Lower leg skin (tissue), 4 donors: ENCODE results near the gene TRAF3. TPM values are rescaled to one million over a fixed set of nuclear protein-coding genes. Genes with fewer than 3 reads are reported as not detected.
"Not testable (repeated sequence)": the region's sequence is repeated elsewhere in the genome, so short reads cannot be mapped to it uniquely, and the experiment has no call there.

Source experiments
- DNase-seq, 2 donors: peaks; one replicate each; pipeline ENCODE4 v3.0.0-alpha.2; 2019; ENCODE audit warnings: low spot score in 2 of 2
- H3K4me3 ChIP-seq: fragments of 200-600 bp; sonication (generic); 2 replicates; pipeline ENCODE4 v1.5.1; 2017; ENCODE audit warnings: mild to moderate bottlenecking, low read depth; ENCODE audit not compliant: poor library complexity, severe bottlenecking
- CTCF ChIP-seq, 3 donors: fragments of 450-650 bp; IDR thresholded peaks; one replicate each; pipeline ENCODE4 v1.5.1; 2016; ENCODE audit warnings: antibody characterized with exemption in 3 of 3, mild to moderate bottlenecking in 3 of 3, moderate library complexity in 2 of 3
- POLR2A ChIP-seq, 2 donors: fragments of 450-650 bp; IDR thresholded peaks; one replicate each; pipeline ENCODE4 v1.6.1; 2016 to 2017; ENCODE audit warnings: antibody characterized with exemption in 2 of 2, mild to moderate bottlenecking in 1 of 2, moderate library complexity in 1 of 2
- WGBS, 2 donors: methylation state at CpG; one replicate each; pipeline ENCODE4 v1.1.5; 2018; 5-methylcytosine and 5-hydroxymethylcytosine counted together
- intact Hi-C: fragments of 100-400 bp; cut with DNase I; formaldehyde crosslinking; loops from one replicate; pipeline ENCODE4 v1.15.0; 2023; ENCODE audit warnings: low total_unique reads
- total RNA-seq, 4 donors: library from RNA; depleted of rRNA; stranded (reverse); fragments of >200 nt; gene quantifications; one replicate each; pipeline ENCODE4 v1.1.0, GENCODE V29; 2016

Gene TRAF3
- total RNA-seq, 4 donors from 2014 or later: 3.0 to 14.4 (median 12.1) TPM

DNA sequence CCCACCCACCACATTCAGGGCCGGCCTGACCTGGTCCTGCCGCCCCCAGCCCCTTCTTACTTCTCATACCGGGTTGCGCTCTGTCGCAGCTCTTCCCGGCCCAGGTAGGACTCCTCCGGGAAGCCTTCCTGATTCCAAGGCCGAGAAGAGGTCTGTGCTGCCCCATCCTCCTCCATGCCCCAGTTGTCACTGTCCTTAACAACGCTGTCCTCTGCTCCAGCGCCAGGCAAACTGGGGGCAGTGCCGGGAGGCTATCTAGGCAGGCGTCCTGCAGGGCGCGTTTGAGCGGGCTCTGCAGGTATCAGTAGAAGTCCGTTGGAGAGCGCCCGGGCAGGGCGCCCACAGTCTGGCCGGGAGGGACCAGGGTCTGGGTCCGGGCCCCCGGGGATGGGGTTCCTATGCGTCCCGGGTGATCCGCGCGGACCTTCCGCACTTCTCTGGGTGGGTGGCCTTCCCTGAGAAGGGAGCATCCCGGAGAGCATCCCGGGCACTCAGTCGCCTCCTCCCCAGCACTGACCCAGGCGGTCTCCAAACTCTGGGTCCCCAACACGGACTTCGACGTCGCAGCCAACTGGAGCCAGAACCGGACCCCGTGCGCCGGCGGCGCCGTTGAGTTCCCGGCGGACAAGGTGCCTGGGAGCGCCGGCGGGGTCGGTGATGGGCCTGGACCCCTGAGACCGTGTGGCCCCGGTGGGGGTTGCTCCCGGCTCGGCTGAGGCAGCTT, 146.1 kb downstream of the TRAF3 start:
- no peak overlapping the region for H3K4me3 ChIP-seq
- WGBS, 2 donors: 7 to 8% methylated on average over 29 to 46 of the region's 53 CpGs
- intact Hi-C loops: no loop called here
- TF ChIP-seq POLR2A (IDR thresholded peaks at IDR 0.05) (no peak), CTCF (IDR thresholded peaks at IDR 0.05) (no peak)
- no peak for DNase-seq

- 52 to 61% methylated on average over 10 to 11 of the region's 11 CpGs for WGBS, 2 donors
- no peak for DNase-seq
- no peak for TF ChIP-seq CTCF (IDR thresholded peaks at IDR 0.05)
- TF ChIP-seq POLR2A (IDR thresholded peaks at IDR 0.05): no peak
- intact Hi-C loops: no loop called here
- H3K4me3 ChIP-seq: no peak overlapping the region
Observed at GRCh38 chr14:102923925-102924486, 146.8 kb downstream of the TRAF3 start.

DNA sequence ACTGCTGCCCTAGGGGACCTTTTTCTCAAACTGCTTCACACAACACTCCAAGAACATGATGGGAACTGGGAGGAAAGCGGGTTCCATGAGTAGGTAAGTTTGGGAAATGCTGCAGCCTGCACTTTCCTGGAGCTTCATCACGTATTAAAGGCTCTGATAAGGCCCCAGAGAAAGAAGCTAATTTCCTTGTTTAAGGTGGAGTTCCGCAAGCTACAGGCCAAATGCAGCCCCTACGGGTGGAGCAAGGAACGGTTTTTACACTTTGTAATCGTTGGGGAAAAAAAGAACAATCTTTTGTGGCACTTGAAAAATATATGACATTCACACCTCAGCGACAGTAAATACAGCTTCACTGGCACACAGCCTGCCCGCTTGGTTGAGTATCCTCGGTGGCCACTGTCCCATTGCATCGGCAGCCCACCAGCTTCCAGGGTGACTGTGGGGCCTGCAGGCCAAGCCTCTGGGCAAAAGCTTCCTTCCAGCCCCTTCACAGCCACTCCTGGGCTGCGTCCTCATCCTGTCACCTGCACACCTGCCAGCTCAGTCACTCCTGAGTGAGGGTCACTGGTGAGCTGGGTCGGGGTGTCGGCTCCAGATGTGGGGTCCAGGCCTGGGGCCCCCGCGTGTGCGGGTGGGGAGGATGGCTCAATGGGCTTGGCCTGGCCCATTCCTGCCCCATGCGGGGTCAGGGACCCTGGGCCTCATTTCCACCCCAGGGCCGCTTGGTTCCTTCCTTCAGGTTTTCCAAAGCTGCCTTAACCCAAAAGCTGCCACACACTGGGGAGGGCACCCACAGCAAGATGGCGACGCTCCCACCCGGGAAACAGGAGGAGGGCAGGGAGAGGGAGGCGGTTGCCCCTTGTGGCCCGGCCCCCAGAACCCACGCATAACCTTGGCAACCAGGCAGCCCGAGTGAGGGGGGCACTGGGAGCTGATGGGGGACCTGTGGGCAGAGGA, 147.7 kb downstream of the TRAF3 start:
- DNase-seq: no peak
- intact Hi-C loops: no loop called here
- H3K4me3 ChIP-seq: no peak overlapping the region
- WGBS, 2 donors: 78 to 89% methylated on average over 24 to 25 of the region's 25 CpGs
- TF ChIP-seq POLR2A (IDR thresholded peaks at IDR 0.05): no peak
- TF ChIP-seq CTCF (IDR thresholded peaks at IDR 0.05): no peak

DNA sequence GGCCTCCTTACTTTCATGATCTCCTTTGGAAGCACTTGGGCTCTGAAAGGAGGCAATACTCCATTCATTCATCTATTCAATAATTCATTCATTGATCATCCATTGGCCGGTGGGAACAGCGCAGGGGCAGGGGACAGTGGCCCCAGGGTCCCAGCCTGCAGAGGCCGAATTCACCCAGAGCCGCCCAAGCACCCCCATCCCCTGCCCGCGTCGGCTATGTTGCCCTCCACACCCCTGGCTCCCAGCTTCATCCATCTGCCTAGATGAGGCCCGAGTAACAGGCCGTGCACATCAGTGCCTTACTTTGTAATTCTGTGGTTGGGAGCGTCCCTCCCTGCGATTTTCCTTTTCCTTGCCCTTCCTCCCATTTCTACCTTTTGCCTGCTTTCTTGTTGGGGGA, 148.4 kb downstream of the TRAF3 start:
- 80 to 82% methylated on average over 11 of the region's 11 CpGs for WGBS, 2 donors
- intact Hi-C loops: no loop called here
- TF ChIP-seq POLR2A (IDR thresholded peaks at IDR 0.05): no peak
- TF ChIP-seq CTCF (IDR thresholded peaks at IDR 0.05): no peak
- no peak for DNase-seq
- H3K4me3 ChIP-seq: no peak overlapping the region

GRCh38 chr14:102926104-102926503, 148.9 kb downstream of the TRAF3 start:
- no peak for DNase-seq
- intact Hi-C loops: no loop called here
- no peak overlapping the region for H3K4me3 ChIP-seq
- TF ChIP-seq POLR2A (IDR thresholded peaks at IDR 0.05) (no peak), CTCF (IDR thresholded peaks at IDR 0.05) (no peak)
- 76 to 79% methylated on average over 12 of the region's 12 CpGs for WGBS, 2 donors

GRCh38 chr14:102926840-102927239, 149.6 kb downstream of the TRAF3 start:
- WGBS, 2 donors: 87 to 94% methylated on average over 10 of the region's 10 CpGs
- intact Hi-C loops, DNase-seq, H3K4me3 ChIP-seq: not testable (repeated sequence)
